Activated naive CD8-positive, alpha-beta T cell (primary cell): ENCODE data around the gene VWA1.
"Not testable (repeated sequence)": the region's sequence is repeated elsewhere in the genome, so short reads cannot be mapped to it uniquely, and the experiment has no call there.

Source experiments
- H3K27ac Mint-ChIP-seq: one replicate; pipeline ENCODE4 v1.8.0; 2021; ENCODE audit warnings: mixed read lengths
- H3K27me3 Mint-ChIP-seq: one replicate; pipeline ENCODE4 v1.8.0; 2021; ENCODE audit warnings: mixed read lengths
- H3K36me3 Mint-ChIP-seq: one replicate; pipeline ENCODE4 v1.8.0; 2021; ENCODE audit warnings: mixed read lengths
- H3K4me1 Mint-ChIP-seq: one replicate; pipeline ENCODE4 v1.8.0; 2021; ENCODE audit warnings: low read depth, mixed read lengths
- H3K4me3 Mint-ChIP-seq: one replicate; pipeline ENCODE4 v1.8.0; 2021; ENCODE audit warnings: mild to moderate bottlenecking, mixed read lengths
- H3K9me3 Mint-ChIP-seq: one replicate; pipeline ENCODE4 v1.8.0; 2021; ENCODE audit warnings: low read depth, mixed read lengths

The VWA1 gene

DNA sequence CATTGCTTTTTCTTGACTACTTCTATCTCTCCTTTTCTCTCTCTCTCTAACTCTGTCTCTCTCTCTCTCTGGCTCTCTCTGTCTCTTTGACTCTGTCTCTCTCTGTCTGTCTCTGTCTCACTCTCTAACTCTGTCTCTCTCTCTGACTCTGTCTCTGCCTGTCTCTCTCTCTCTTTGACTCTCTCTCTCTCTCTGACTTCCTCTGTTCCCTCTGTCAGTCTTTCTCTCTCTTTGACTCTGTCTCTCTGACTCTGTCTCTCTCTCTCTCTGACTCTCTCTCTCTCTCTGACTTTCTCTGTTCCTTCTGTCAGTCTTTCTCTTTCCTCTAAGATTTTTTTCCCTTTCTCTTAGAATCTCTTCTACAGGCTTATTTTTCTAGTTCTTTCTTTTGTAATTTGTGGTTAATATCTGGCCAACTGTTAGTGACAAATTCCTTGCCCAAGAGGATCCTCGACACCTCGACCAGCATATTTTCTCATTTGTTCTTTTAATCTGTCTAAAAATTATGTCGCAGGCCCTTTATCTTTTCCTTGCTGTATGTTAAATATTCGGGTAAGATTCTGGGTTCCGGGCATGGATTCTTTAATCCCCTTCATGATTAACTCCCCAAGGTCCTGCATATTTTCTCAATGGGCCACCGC is 13.7 kb downstream of the VWA1 start, which contains the start of gene ATAD3C:
ATAD3C (plus strand) TSS at position 591 of the 641 bp plus-strand sequence. CDS start 995 bp downstream, outside the sequence.
- Mint-ChIP-seq H3K4me3 (no peak within 1 kb of the TSS), H3K36me3 (no peaks in the 10 kb centered on the region), H3K4me1 (no peaks in the 10 kb centered on the region), H3K27ac (no peak within 1 kb of the TSS), H3K27me3 (no peaks in the 10 kb centered on the region), H3K9me3 (no peaks in the 10 kb centered on the region)

DNA sequence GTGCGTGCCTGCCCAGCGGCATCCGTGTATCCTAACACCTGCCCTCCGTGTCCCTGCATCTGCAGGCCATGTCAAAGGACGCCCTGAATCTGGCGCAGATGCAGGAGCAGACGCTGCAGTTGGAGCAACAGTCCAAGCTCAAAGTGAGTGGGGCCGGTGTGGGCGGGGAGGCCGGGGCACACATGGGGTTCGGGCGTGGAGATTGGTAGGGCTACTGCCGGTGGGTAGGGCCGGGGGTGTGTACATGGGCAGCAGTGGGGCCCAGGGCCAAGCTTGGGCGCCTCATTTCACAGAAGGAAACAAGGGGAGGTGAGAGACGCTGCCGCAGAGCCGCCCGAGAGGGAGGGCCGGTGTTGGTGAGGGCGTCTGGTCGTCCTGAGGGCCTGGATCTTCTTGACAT is 15.1 kb downstream of the VWA1 start:
- not testable (repeated sequence) for H3K4me3 Mint-ChIP-seq, H3K9me3 Mint-ChIP-seq, H3K27me3 Mint-ChIP-seq, H3K4me1 Mint-ChIP-seq, H3K36me3 Mint-ChIP-seq, H3K27ac Mint-ChIP-seq

DNA sequence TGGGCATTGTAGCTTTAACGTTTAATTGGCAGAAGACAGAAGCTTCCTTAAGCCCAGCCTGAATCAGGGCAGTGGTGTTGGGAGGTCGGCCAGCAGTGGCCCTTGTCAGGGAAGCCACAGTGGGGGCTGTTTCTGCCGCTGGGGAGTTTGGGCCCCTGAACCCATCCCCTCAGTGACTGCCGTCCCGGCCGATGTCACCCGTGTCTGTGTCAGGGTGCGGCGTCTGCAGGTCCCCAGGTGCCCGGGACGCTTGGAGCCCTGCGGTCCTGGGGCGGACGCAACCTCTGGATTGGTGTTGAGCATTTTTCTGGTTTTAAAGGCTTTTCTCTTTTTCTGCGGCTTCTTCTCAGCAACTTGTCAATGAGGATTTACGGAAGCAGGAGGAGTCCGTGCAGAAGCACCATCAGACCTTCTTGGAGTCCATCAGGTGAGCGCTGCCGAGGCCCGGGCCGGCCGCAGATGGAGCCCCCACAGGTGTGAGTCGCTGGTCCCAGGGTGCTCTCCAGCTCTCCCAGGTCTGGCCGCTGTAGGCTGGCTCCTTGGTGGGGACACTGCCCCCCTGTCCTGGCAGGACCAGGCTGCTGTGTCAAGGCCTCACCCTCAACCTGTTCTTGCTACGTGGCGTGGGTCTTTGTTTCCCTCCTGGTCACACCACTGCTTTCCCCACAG is 16.3 kb downstream of the VWA1 start:
- H3K27me3 Mint-ChIP-seq: no peaks in the 10 kb centered on the region
- H3K4me1 Mint-ChIP-seq: no peaks in the 10 kb centered on the region
- no peaks in the 10 kb centered on the region for H3K9me3 Mint-ChIP-seq
- no peak overlapping the region for H3K27ac Mint-ChIP-seq
- H3K4me3 Mint-ChIP-seq: no peak overlapping the region
- no peaks in the 10 kb centered on the region for H3K36me3 Mint-ChIP-seq

DNA sequence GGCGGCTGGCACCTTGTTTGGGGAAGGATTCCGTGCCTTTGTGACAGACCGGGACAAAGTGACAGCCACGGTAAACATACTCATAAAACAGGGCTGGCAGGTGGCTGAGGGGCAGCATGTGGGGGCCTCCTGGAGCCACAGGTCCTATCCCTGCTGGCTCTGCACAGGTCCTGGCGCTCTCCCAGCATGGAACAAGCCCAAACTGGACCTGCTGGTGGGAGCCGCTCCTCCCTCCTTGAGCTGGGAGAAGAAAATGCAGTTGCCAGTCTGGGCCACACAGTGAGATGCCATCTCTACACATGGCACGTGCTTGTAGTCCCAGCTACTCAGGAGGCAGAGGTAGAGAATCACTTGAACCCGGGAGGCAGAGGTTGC is 16.9 kb downstream of the VWA1 start:
- H3K9me3 Mint-ChIP-seq, H3K27ac Mint-ChIP-seq, H3K4me1 Mint-ChIP-seq, H3K4me3 Mint-ChIP-seq, H3K36me3 Mint-ChIP-seq, H3K27me3 Mint-ChIP-seq: not testable (repeated sequence)

DNA sequence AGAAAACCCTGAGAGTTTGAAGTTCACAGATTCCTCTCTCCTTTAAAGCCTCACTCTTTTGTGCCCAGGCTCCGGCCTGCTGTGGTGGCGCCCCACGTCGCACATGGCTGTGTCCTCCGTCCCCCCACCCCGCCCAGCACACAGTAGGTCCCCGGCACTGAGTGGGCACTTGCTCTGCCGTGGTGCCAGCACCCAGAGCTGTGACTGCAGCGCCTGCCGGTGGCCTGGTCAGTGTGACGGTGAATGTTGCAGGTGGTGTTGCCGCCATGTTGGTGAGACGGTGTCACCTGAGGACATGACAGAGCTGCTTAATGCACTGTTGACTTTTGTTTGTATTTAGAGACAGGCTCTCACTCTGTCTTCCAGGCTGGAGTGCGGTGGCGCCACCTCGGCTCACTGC is 17.4 kb downstream of the VWA1 start:
- no peak overlapping the region for H3K4me3 Mint-ChIP-seq
- no peak overlapping the region for H3K27ac Mint-ChIP-seq
- no peaks in the 10 kb centered on the region for H3K27me3 Mint-ChIP-seq
- H3K4me1 Mint-ChIP-seq: no peaks in the 10 kb centered on the region
- no peaks in the 10 kb centered on the region for H3K9me3 Mint-ChIP-seq
- no peaks in the 10 kb centered on the region for H3K36me3 Mint-ChIP-seq

DNA sequence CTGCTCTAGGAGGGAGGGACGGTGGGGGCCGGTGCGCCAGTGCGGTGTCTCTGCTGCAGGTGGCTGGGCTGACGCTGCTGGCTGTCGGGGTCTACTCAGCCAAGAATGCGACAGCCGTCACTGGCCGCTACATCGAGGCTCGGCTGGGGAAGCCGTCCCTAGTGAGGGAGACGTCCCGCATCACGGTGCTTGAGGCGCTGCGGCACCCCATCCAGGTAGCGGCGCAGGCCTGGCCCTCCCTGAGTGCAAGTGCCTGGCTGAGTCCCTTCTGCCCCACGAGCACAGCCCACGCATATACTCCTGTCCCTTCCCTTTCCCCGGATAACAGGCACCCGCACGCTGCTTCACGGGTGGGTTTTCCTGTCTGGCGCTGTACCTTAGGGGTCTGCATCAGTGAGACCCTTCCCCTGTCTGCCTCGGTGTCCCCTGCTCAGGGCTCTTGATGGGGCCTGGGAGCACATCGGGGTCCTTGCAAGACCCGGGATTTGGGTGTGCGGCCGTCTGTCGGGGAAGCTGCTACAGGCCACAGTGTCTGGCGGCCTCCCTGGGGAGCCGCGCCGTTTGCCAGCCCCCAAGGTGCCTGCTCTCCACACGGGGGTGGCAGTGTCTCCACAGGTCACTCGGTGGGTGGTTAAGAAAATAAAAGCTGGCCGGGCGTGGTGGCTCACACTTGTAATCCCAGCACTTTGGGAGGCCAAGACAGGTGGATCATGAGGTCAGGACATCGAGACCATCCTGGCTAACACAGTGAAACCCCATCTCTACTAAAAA is 19.0 kb downstream of the VWA1 start:
- H3K9me3 Mint-ChIP-seq, H3K4me1 Mint-ChIP-seq, H3K27ac Mint-ChIP-seq, H3K4me3 Mint-ChIP-seq, H3K27me3 Mint-ChIP-seq, H3K36me3 Mint-ChIP-seq: not testable (repeated sequence)

DNA sequence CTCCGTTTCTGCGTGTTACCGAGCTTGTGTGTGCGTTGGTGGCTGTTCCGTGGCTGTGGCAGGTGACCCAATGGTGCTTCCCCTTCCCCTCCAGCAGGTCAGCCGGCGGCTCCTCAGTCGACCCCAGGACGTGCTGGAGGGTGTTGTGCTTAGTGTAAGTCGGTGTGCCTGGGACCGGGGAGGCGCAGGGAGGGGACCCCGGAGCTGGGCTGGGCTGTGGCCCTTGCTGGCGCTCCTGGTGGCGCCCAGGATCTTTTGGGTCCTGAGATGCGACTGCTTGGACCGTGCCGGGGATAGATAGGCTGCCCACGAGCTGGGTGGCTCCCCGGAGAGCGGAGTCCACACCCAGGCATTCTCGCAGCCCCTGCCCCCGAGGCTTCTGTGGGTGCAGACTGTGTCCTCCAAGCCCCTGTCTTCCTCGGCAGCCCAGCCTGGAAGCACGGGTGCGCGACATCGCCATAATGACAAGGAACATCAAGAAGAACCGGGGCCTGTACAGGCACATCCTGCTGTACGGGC is 19.9 kb downstream of the VWA1 start:
- H3K36me3 Mint-ChIP-seq: no peaks in the 10 kb centered on the region
- no peaks in the 10 kb centered on the region for H3K27me3 Mint-ChIP-seq
- H3K4me3 Mint-ChIP-seq: no peak overlapping the region
- H3K27ac Mint-ChIP-seq: no peak overlapping the region
- no peaks in the 10 kb centered on the region for H3K9me3 Mint-ChIP-seq
- H3K4me1 Mint-ChIP-seq: no peaks in the 10 kb centered on the region

DNA sequence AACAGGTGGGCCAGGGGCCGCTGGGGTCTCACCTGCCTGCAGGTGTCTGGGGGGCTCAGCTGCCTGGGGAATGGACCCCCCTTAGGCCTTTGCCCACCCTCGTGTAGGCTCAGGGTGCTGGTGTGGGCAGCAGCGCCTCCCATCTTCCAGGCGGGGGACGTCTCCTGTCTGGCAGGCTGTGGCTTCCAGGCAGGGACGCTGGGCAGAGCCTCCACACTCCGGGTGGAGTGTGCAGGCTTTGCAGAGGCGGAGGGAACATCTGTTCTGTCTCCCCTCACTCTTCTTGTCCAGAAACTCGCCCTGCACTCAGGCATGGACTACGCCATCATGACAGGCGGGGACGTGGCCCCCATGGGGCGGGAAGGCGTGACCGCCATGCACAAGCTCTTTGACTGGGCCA is 20.4 kb downstream of the VWA1 start:
- not testable (repeated sequence) for H3K27me3 Mint-ChIP-seq, H3K36me3 Mint-ChIP-seq, H3K27ac Mint-ChIP-seq, H3K4me3 Mint-ChIP-seq, H3K4me1 Mint-ChIP-seq, H3K9me3 Mint-ChIP-seq

DNA sequence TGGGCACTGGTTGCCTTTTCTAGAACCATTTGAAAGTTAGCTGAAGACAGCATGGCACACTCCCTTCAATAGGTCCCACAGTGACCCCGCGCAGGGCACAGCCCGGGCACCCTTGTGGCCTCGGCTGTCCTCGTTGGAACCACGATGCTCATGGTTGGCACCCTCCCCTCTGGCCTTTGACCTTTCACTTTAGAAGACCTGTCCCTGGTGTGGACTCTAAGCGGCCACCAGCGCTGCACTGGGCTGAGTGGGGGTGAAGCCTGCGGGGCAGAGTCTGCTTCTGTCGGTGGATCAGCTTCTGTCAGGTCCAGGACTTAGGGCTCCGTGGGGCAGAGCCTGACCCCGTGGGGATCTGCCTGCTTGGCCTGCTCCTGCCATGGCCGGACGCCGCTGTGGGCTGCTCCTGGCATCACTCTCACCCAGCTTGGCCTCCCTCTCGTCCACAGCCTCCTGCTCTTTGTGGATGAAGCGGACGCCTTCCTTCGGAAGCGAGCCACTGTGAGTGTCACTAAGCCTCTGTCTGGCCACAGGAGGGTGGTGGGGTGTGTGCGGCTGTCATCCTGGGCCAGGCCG is 21.3 kb downstream of the VWA1 start:
- not testable (repeated sequence) for H3K27me3 Mint-ChIP-seq, H3K4me3 Mint-ChIP-seq, H3K4me1 Mint-ChIP-seq, H3K36me3 Mint-ChIP-seq, H3K9me3 Mint-ChIP-seq, H3K27ac Mint-ChIP-seq

DNA sequence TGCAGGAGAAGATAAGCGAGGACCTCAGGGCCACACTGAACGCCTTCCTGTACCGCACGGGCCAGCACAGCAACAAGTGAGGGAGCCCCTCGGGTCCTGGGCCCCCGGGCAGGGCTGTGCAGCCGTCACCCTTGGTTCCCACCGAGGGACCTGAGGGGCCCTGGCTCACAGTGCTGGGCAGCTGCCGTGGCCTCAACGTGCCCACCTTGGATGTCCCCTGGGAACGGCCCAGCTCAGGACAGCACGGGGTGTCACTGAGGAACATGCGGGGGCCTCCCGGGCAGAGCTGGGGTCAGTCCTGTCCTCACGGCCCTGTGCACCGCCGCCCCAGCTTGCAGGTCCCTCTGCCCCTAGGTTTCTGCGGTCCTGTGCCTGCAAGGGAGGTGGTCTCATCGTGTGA is 23.7 kb downstream of the VWA1 start:
- H3K27me3 Mint-ChIP-seq, H3K4me1 Mint-ChIP-seq, H3K9me3 Mint-ChIP-seq, H3K36me3 Mint-ChIP-seq, H3K4me3 Mint-ChIP-seq, H3K27ac Mint-ChIP-seq: not testable (repeated sequence)

DNA sequence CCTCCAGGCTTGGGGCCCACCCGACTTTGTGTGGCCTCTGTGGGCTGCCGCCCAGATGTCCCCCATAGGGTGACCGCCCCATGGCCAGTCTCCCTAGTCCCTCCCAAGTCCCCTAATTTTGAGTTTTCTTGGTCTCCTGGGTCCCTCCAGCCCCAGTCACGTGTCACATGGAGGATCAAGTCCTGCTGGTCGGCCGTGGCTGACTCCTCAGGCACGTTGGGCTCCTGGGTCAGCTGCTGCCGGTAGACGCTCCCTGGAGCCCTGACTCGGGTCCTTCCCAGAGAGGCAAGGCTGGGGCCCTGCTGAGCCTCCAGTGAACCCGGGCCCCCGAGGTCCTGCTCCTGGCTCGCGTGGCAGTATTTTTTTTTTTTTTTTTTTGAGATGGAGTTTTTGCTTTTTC is 24.2 kb downstream of the VWA1 start:
- H3K4me3 Mint-ChIP-seq, H3K36me3 Mint-ChIP-seq, H3K27me3 Mint-ChIP-seq, H3K9me3 Mint-ChIP-seq, H3K27ac Mint-ChIP-seq, H3K4me1 Mint-ChIP-seq: not testable (repeated sequence)

DNA sequence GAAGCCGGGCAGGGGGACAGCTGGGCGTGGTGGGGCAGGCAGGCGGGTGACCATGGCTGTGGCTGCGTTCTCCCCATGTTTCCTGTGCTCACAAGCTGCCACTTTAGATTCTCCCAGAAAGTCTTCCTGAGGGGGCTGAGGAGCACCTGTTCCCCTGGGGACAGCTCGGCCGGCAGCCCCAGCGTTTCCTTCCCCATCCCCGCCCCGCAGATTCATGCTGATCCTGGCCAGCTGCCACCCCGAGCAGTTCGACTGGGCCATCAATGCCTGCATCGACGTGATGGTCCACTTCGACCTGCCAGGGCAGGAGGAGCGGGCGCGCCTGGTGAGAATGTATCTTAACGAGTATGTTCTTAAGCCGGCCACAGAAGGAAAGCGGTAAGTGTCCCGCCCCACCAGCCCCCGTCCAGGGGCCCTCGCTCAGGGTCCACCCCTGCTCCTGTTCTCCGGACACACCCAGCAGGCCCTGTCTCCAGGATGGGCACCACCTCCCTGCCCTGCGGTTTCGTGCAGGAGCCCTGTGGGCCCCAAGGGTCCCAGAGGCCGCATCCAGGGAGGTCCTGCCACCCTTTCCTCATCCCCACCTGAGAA is 25.1 kb downstream of the VWA1 start:
- H3K4me3 Mint-ChIP-seq: no peak overlapping the region
- no peak overlapping the region for H3K27ac Mint-ChIP-seq
- H3K36me3 Mint-ChIP-seq: no peaks in the 10 kb centered on the region
- H3K9me3 Mint-ChIP-seq: no peaks in the 10 kb centered on the region
- no peaks in the 10 kb centered on the region for H3K27me3 Mint-ChIP-seq
- H3K4me1 Mint-ChIP-seq: no peaks in the 10 kb centered on the region

DNA sequence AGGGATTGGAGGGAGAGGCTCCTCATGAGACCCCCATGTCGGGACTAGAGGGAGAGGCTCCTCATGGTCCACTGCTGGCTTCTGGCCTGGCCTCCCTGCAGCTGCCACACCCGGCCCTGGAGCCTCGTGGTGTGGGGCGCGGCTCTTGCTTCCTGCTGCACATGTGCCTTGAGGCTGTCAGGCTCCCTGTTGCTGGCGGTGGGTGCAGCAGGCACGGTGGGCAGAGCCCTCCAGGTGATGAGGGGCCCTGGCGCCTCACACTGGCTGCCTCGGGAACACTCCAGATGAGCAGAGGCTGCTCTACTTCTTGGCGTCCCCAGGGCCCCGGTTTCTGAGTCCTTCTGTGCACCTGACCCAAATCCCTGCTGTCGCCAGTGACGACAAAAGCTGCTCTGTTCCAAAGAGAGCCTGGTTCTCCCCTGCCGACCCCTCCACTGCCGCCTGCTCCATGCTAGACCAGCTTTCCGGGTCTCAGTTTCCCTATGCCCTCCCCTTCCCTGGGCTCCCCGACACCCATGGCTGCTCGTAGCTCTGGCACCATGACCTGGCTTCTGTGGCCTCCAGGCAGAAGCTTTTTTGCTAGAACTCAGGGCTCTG is 26.3 kb downstream of the VWA1 start:
- Mint-ChIP-seq H3K4me3 (no peak overlapping the region), H3K9me3 (no peaks in the 10 kb centered on the region), H3K36me3 (no peaks in the 10 kb centered on the region), H3K27ac (no peak overlapping the region), H3K27me3 (no peaks in the 10 kb centered on the region), H3K4me1 (no peaks in the 10 kb centered on the region)

DNA sequence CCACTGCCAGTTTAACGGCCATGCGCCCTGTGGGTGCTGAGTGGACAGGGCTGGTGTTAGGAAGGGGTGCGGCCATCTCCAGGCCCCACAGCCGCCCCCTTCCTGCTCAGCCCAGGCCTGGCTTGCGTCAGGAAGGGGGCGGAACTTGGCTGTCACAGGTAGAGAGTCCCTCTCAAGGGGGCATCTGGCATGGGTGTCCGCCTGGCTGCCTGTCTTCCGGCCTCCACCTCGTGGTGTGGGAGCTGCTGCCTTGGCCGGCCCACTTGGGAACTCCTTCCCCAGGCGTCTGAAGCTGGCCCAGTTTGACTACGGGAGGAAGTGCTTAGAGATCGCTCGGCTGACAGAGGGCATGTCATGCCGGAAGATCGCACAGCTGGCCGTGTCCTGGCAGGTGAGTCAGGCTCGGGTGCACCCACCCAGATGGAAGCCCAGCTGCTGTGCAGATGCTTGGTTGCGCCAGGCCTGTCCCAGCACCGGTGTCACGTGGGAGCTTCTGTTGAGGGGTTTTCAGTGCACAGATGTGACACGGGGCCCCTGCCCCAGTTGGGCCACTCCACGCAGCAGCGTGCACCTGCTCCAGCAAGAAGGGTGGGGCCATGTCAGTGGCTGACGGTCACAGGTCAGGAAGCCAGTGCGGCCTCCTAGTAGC is 27.0 kb downstream of the VWA1 start:
- no peaks in the 10 kb centered on the region for H3K36me3 Mint-ChIP-seq
- no peaks in the 10 kb centered on the region for H3K27me3 Mint-ChIP-seq
- H3K9me3 Mint-ChIP-seq: no peaks in the 10 kb centered on the region
- no peak overlapping the region for H3K27ac Mint-ChIP-seq
- H3K4me1 Mint-ChIP-seq: no peaks in the 10 kb centered on the region
- peak overlapping the region; percentile 47 for H3K4me3 Mint-ChIP-seq
